Panc1 (cell line): ENCODE measurements around the gene ARHGAP31. TPM values are rescaled to one million over a fixed set of nuclear protein-coding genes. Genes with fewer than 3 reads are reported as not detected.

ENCODE experiments used
- ATAC-seq: fragments of 200-7000 bp; cut with Tn5 transposase; 2 replicates; pipeline ENCODE4 v1.9.1; 2020; ENCODE audit warnings: mild to moderate bottlenecking, moderate library complexity
- Bru-seq: library from RNA; stranded (reverse); fragments of 400-500 nt; gene quantifications from one replicate; lab custom pipeline; 2021; lab: Mats Ljungman, UMichigan
- BruChase-seq, 2 experiments: library from RNA; stranded (reverse); fragments of 400-500 nt; gene quantifications; one replicate each; lab custom pipeline; 2021; lab: Mats Ljungman, UMichigan
- BruUV-seq: library from RNA; stranded (reverse); fragments of 400-500 nt; replicated peaks from 2 replicates; lab custom pipeline; 2021; lab: Mats Ljungman, UMichigan
- CTCF ChIA-PET: fragments of 300-600 bp; sonication (Branson Sonifier 250); formaldehyde crosslinking; loops from one replicate; lab custom pipeline; 2022; ENCODE audit warnings: antibody characterized with exemption; lab: Charles Lee
- POLR2A ChIA-PET: fragments of 300-600 bp; sonication (Branson Sonifier 250); formaldehyde crosslinking; loops from one replicate; lab custom pipeline; 2022; ENCODE audit warnings: antibody characterized with exemption; lab: Charles Lee
- DNase-seq: peaks from one replicate; pipeline ENCODE4 v3.0.0-alpha.2; 2010; ENCODE audit warnings: low read depth, low spot score
- H3K27ac ChIP-seq: 2 replicates; pipeline ENCODE4 v1.5.1; 2011; ENCODE audit warnings: mild to moderate bottlenecking, low read length, inconsistent platforms
- H3K27me3 ChIP-seq: fragments of 200-500 bp; sonication (Bioruptor generic); 2 replicates; pipeline ENCODE4 v1.6.0; 2014; ENCODE audit warnings: low read length, inconsistent platforms; ENCODE audit not compliant: control insufficient read depth, insufficient read depth
- H3K36me3 ChIP-seq: fragments of 200-500 bp; sonication (Bioruptor generic); 2 replicates; pipeline ENCODE4 v1.5.1; 2014; ENCODE audit warnings: inconsistent platforms, mild to moderate bottlenecking, low read length, moderate library complexity; ENCODE audit not compliant: control insufficient read depth, insufficient read depth
- H3K4me1 ChIP-seq: 2 replicates; pipeline ENCODE4 v1.5.1; 2011; ENCODE audit warnings: inconsistent platforms, mild to moderate bottlenecking, low read length, moderate library complexity; ENCODE audit not compliant: control insufficient read depth, insufficient read depth
- H3K4me3 ChIP-seq, 2 experiments: 2 replicates each; pipeline ENCODE4 v1.5.1; 2011 to 2012; ENCODE audit warnings: low read depth in 2 of 2, low read length in 2 of 2, mild to moderate bottlenecking in 2 of 2, inconsistent platforms in 1 of 2, moderate library complexity in 1 of 2
- H3K9me3 ChIP-seq: fragments of 200-500 bp; sonication (Bioruptor generic); 2 replicates; pipeline ENCODE4 v1.5.1; 2014; ENCODE audit warnings: low read depth, mild to moderate bottlenecking, inconsistent platforms, low read length, moderate library complexity; ENCODE audit not compliant: control insufficient read depth, insufficient read depth
- CTCF ChIP-seq: fragments of 450-650 bp; IDR thresholded peaks from 2 replicates; pipeline ENCODE4 v1.5.1; 2017; ENCODE audit warnings: mild to moderate bottlenecking
- POLR2AphosphoS5 ChIP-seq: IDR thresholded peaks from 2 replicates; pipeline ENCODE4 v1.6.1; 2012; ENCODE audit warnings: mild to moderate bottlenecking, low read depth, low read length, moderate library complexity
- REST ChIP-seq, 2 experiments: IDR thresholded peaks; 2 replicates each; pipeline ENCODE4 v1.6.1; 2011 to 2012; ENCODE audit warnings: low read depth in 2 of 2, control low read depth in 1 of 2, low read length in 1 of 2, mild to moderate bottlenecking in 1 of 2, moderate library complexity in 1 of 2; ENCODE audit not compliant: insufficient read depth in 1 of 2
- SIN3A ChIP-seq: IDR thresholded peaks from 2 replicates; pipeline ENCODE4 v1.6.1; 2012; ENCODE audit warnings: low read depth, mild to moderate bottlenecking, low read length, moderate library complexity, borderline replicate concordance; ENCODE audit not compliant: insufficient read depth
- TCF7L2 ChIP-seq: IDR thresholded peaks from 2 replicates; pipeline ENCODE4 v1.6.1; 2011; ENCODE audit warnings: mild to moderate bottlenecking, low read depth, low read length, inconsistent platforms
- in situ Hi-C: cut with HindIII; loops from 2 replicates; pipeline ENCODE4 v1.10.0; 2016; ENCODE audit warnings: low sequenced_read_pairs, low pct_unique_long_range_greater_than_20kb
- intact Hi-C: fragments of 100-400 bp; cut with micrococcal nuclease; formaldehyde crosslinking; loops from one replicate; pipeline ENCODE4 v1.10.0; 2022; ENCODE audit not compliant: unreplicated experiment
- long read RNA-seq: library from polyadenylated mRNA; unstranded; transcript quantifications from one replicate; pipeline ENCODE4 v2.0.0, GENCODE V29; 2021; ENCODE audit not compliant: unreplicated experiment
- polyA plus RNA-seq: library from polyadenylated mRNA; unstranded; fragments of >200 nt; gene quantifications from one replicate; pipeline ENCODE4 v1.2.1, GENCODE V29; 2012; ENCODE audit warnings: missing spikeins; ENCODE audit not compliant: insufficient read length
- total RNA-seq: library from RNA; stranded (reverse); gene quantifications from one replicate; pipeline ENCODE4 v1.2.1, GENCODE V29; 2021; ENCODE audit not compliant: unreplicated experiment

Gene ARHGAP31
- 7.6 TPM for total RNA-seq
- 2.8 TPM for polyA plus RNA-seq
- percentile 52 among the genes with signal in this experiment for Bru-seq, nascent RNA
- percentile 52 among the genes with signal in this experiment for BruChase-seq, experiment 1, labeled RNA remaining after a 2-hour chase
- BruChase-seq, experiment 2, labeled RNA remaining after a 6-hour chase = percentile 51 among the genes with signal in this experiment
- long read RNA-seq, full-length matches to known transcripts = 5 of 12 reads
- long read RNA-seq, partial matches to known transcripts = 2 of 12 reads
- long read RNA-seq, other reads (novel, unspliced or antisense) = 5 of 12 reads

GRCh38 chr3:119293871-119294695 is at the start of gene ARHGAP31:
Gene ARHGAP31, plus strand, starts transcription at chr3:119294383. Its CDS starts 522 bp downstream, at chr3:119294905.
- in situ Hi-C loops (no loop called here), intact Hi-C loops (no loop called here)
- Histone ChIP-seq H3K27me3 (no peaks in the 10 kb centered on the region), H3K9me3 (no peaks in the 10 kb centered on the region), H3K27ac (peak within 1 kb of the TSS; percentile 77), H3K4me3 (peak within 1 kb of the TSS; percentile 70 to 87), H3K36me3 (no peaks in the 10 kb centered on the region), H3K4me1 (peaks cover 21% of the 10 kb centered on the region)
- no peak for TF ChIP-seq CTCF
- 0 out of 2 replicates have a peak, but pooled peaks have one; percentile 34 for TF ChIP-seq SIN3A
- TF ChIP-seq TCF7L2 = peak; percentile 99
- TF ChIP-seq POLR2AphosphoS5 = no peak
- TF ChIP-seq REST (IDR thresholded peaks at IDR 0.05; ENCODE audit: insufficient read depth in 1 of 2, low read depth in 2 of 2, low read length in 1 of 2) = no peak
- ChIA-PET CTCF (interaction anchor here (1.4 kb wide), 1 partner anchor 53 kb away, joined by 3 read pairs; the partner anchor contains the start of gene B4GALT4), POLR2A (interaction anchor here (1.0 kb wide), 1 partner anchor 9 kb away, joined by 5 read pairs; no protein-coding TSS in a partner anchor)
- ATAC-seq (peak; percentile 87), DNase-seq (no peak)
- BruUV-seq = no TSS peak

GRCh38 chr3:119245778-119246177 is 48.4 kb upstream of the ARHGAP31 start:
- no peak overlapping the region for H3K4me3 ChIP-seq
- no peak for ATAC-seq
- no TSS peak for BruUV-seq
- intact Hi-C loops = no loop called here
- peaks cover 6% of the 10 kb centered on the region for H3K4me1 ChIP-seq
- no peaks in the 10 kb centered on the region for H3K27me3 ChIP-seq
- H3K27ac ChIP-seq = no peak overlapping the region
- TF ChIP-seq CTCF (no peak), SIN3A (no peak), REST (IDR thresholded peaks at IDR 0.05; ENCODE audit: insufficient read depth in 1 of 2, low read depth in 2 of 2, low read length in 1 of 2) (no peak), POLR2AphosphoS5 (no peak), TCF7L2 (no peak)
- no peak for DNase-seq
- no peaks in the 10 kb centered on the region for H3K36me3 ChIP-seq
- in situ Hi-C loops = no loop called here
- no peaks in the 10 kb centered on the region for H3K9me3 ChIP-seq
- CTCF ChIA-PET = interaction anchor here (0.5 to 0.6 kb wide), 3 partner anchors 13 to 436 kb away, joined by 4 to 8 read pairs (median 6); no protein-coding TSS in a partner anchor
- POLR2A ChIA-PET = no interaction called here
